ENCODE data around the gene COL1A2. TPM values are rescaled to one million over a fixed set of nuclear protein-coding genes. Genes with fewer than 3 reads are reported as not detected.
A peak's percentile ranks its signal among the peaks of the same experiment; 100 is the strongest.

Gene COL1A2
- total RNA-seq, 1 experiment from 2014 or later: 42.1 TPM

GRCh38 chr7:94375691-94376090 is 19.0 kb upstream of the COL1A2 start:
- Histone ChIP-seq H3K23ac (ENCODE audit: insufficient read length, low read depth, low read length) (no peak overlapping the region), H2BK20ac (ENCODE audit: low read depth, low read length, poor library complexity, severe bottlenecking) (no peak overlapping the region), H2AK5ac (ENCODE audit: insufficient read length, low read length) (no peak overlapping the region), H3K4me1 (ENCODE audit: insufficient read depth, low read length) (peaks cover 5% of the 10 kb centered on the region; the same call in 1 of the 2 replicates), H2BK12ac (ENCODE audit: insufficient read length, low read depth, low read length) (no peak overlapping the region), H3K79me2 (ENCODE audit: insufficient read depth, low read length) (no peaks in the 10 kb centered on the region), H3T11ph (ENCODE audit: low read length) (no peak overlapping the region), H3K14ac (ENCODE audit: insufficient read depth, low read length) (no peak overlapping the region), H4K5ac (ENCODE audit: insufficient read length, low read depth, low read length) (no peak overlapping the region), H4K91ac (ENCODE audit: insufficient read length, low read depth, low read length) (no peak overlapping the region), H4K8ac (replicated peaks; ENCODE audit: insufficient read length, low read depth, low read length) (no peak overlapping the region), H2BK15ac (ENCODE audit: low read depth, low read length) (no peak overlapping the region), H3K27me3 (ENCODE audit: insufficient read depth, low read length) (no peaks in the 10 kb centered on the region), H4K20me1 (ENCODE audit: control insufficient read depth, insufficient read depth, insufficient read length) (no peaks in the 10 kb centered on the region), H3K4me2 (ENCODE audit: insufficient read depth, insufficient read length, low read length) (peak overlapping the region; percentile 53), H3K79me1 (ENCODE audit: insufficient read depth, low read depth, low read length, poor library complexity, severe bottlenecking) (no peaks in the 10 kb centered on the region), H2BK120ac (ENCODE audit: low read depth, low read length, poor library complexity, severe bottlenecking) (no peak overlapping the region), H3K9me3 (ENCODE audit: control insufficient read depth, low read depth, low read length) (no peaks in the 10 kb centered on the region), H3K4ac (ENCODE audit: low read depth, low read length) (no peak overlapping the region), H3K23me2 (ENCODE audit: insufficient read length, low read depth, low read length, poor library complexity, severe bottlenecking) (no peaks in the 10 kb centered on the region), H3K56ac (ENCODE audit: insufficient read length, low read depth, low read length) (no peak overlapping the region), H2BK5ac (ENCODE audit: insufficient read length, low read length) (no peak overlapping the region), H2AFZ (ENCODE audit: low read length) (peak overlapping the region; percentile 46), H3K9ac (ENCODE audit: extremely low read depth, insufficient read length, low read length) (no peak overlapping the region), H3K18ac (ENCODE audit: insufficient read length, low read depth, low read length) (no peak overlapping the region), H3K27ac (ENCODE audit: insufficient read length, low read depth, low read length) (no peak overlapping the region)
- peak overlapping the region in 1 of 2 experiments; percentile 44; a peak in 1 of 5 replicates for H3K4me3 Mint-ChIP-seq
- no peaks in the 10 kb centered on the region; a peak in 1 of 5 replicates for H3K9me3 Mint-ChIP-seq
- H3K27ac Mint-ChIP-seq: peak overlapping the region in 2 of 3 experiments; percentile 29 to 90; a peak in 4 of 7 replicates
- H3K36me3 Mint-ChIP-seq (ENCODE audit: insufficient read depth in 1 of 3, low read depth in 3 of 3): no peaks in the 10 kb centered on the region; a peak in 1 of 7 replicates
- H3K4me1 Mint-ChIP-seq: peaks cover 20 to 24% of the 10 kb centered on the region in 2 experiments
- H3K27me3 Mint-ChIP-seq (ENCODE audit: low read depth): no peaks in the 10 kb centered on the region
- TF ChIP-seq, protein P1, sequence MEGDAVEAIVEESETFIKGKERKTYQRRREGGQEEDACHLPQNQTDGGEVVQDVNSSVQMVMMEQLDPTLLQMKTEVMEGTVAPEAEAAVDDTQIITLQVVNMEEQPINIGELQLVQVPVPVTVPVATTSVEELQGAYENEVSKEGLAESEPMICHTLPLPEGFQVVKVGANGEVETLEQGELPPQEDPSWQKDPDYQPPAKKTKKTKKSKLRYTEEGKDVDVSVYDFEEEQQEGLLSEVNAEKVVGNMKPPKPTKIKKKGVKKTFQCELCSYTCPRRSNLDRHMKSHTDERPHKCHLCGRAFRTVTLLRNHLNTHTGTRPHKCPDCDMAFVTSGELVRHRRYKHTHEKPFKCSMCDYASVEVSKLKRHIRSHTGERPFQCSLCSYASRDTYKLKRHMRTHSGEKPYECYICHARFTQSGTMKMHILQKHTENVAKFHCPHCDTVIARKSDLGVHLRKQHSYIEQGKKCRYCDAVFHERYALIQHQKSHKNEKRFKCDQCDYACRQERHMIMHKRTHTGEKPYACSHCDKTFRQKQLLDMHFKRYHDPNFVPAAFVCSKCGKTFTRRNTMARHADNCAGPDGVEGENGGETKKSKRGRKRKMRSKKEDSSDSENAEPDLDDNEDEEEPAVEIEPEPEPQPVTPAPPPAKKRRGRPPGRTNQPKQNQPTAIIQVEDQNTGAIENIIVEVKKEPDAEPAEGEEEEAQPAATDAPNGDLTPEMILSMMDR (conservative IDR thresholded peaks at IDR 0.05): no peak
- DNase-seq: no peak
- WGBS (ENCODE audit: extremely low coverage, insufficient read length, low lambda C conversion rate): no CpG with 5 or more reads among the region's 2 CpGs

All from H9 (cell line).